KMS-11 (cell line): ENCODE data around the gene BLTP2.

Experiments
- H2AFZ ChIP-seq: fragments of 200-600 bp; sonication (generic); 2 replicates; pipeline ENCODE4 v1.6.1; 2016; ENCODE audit warnings: antibody characterized with exemption, mixed run types, low read depth
- H3K27ac ChIP-seq: fragments of 200-600 bp; sonication (generic); 2 replicates; pipeline ENCODE4 v1.6.1; 2016; ENCODE audit warnings: mild to moderate bottlenecking, mixed run types
- H3K27me3 ChIP-seq: fragments of 200-600 bp; sonication (generic); 2 replicates; pipeline ENCODE4 v1.6.1; 2017; ENCODE audit warnings: mild to moderate bottlenecking, low read depth, mixed run types, moderate library complexity; ENCODE audit not compliant: insufficient read depth
- H3K36me3 ChIP-seq: fragments of 200-600 bp; sonication (generic); 2 replicates; pipeline ENCODE4 v1.6.1; 2017; ENCODE audit warnings: mild to moderate bottlenecking, mixed run types; ENCODE audit not compliant: insufficient read depth
- H3K4me1 ChIP-seq: fragments of 200-600 bp; sonication (generic); 2 replicates; pipeline ENCODE4 v1.6.1; 2016; ENCODE audit warnings: mild to moderate bottlenecking, low read depth, mixed run types; ENCODE audit not compliant: poor library complexity, severe bottlenecking
- H3K4me2 ChIP-seq: fragments of 200-600 bp; sonication (generic); 2 replicates; pipeline ENCODE4 v1.7.0; 2016; ENCODE audit warnings: mild to moderate bottlenecking, mixed run types
- H3K4me3 ChIP-seq: fragments of 200-600 bp; sonication (generic); IDR thresholded peaks from 2 replicates; pipeline ENCODE4 v1.6.1; 2017; ENCODE audit warnings: low read depth, low read length, mixed read lengths; ENCODE audit not compliant: insufficient read depth
- H3K79me2 ChIP-seq: fragments of 200-600 bp; sonication (generic); 2 replicates; pipeline ENCODE4 v1.6.1; 2016; ENCODE audit warnings: low read depth, mixed run types; ENCODE audit not compliant: insufficient read depth
- H3K9ac ChIP-seq: fragments of 200-600 bp; sonication (generic); 2 replicates; pipeline ENCODE4 v1.6.1; 2016; ENCODE audit warnings: mild to moderate bottlenecking, mixed run types
- H4K20me1 ChIP-seq: fragments of 200-600 bp; sonication (generic); 2 replicates; pipeline ENCODE4 v1.6.1; 2016; ENCODE audit warnings: mild to moderate bottlenecking, mixed run types; ENCODE audit not compliant: insufficient read depth
- CTCF ChIP-seq: fragments of 200-600 bp; sonication (generic); conservative IDR thresholded peaks from 2 replicates; pipeline ENCODE4 v1.6.1; 2017; ENCODE audit warnings: low read depth, mild to moderate bottlenecking, antibody characterized with exemption, low read length, moderate library complexity, mixed read lengths

The BLTP2 gene

GRCh38 chr17:28657756-28658155, 12.8 kb upstream of the BLTP2 start:
- Histone ChIP-seq H3K36me3 (peaks cover 5% of the 10 kb centered on the region; the same call in 1 of the 2 replicates), H3K4me3 (no peak overlapping the region), H3K79me2 (peaks cover 31% of the 10 kb centered on the region), H3K27me3 (no peaks in the 10 kb centered on the region), H3K4me1 (peaks cover 9% of the 10 kb centered on the region), H3K9ac (no peak overlapping the region), H4K20me1 (no peaks in the 10 kb centered on the region), H3K4me2 (no peak overlapping the region), H2AFZ (no peak overlapping the region), H3K27ac (no peak overlapping the region)
- TF ChIP-seq CTCF, result no peak

GRCh38 chr17:28655160-28655559, 10.2 kb upstream of the BLTP2 start:
- Histone ChIP-seq H3K4me2 (no peak overlapping the region), H3K27ac (no peak overlapping the region), H3K9ac (no peak overlapping the region), H3K79me2 (peaks cover 6% of the 10 kb centered on the region), H3K27me3 (no peaks in the 10 kb centered on the region), H3K4me1 (no peaks in the 10 kb centered on the region), H3K36me3 (peaks cover 5% of the 10 kb centered on the region; the same call in 1 of the 2 replicates), H2AFZ (no peak overlapping the region), H3K4me3 (no peak overlapping the region), H4K20me1 (no peaks in the 10 kb centered on the region)
- no peak for TF ChIP-seq CTCF

- no peak for TF ChIP-seq CTCF
- no peaks in the 10 kb centered on the region for H3K36me3 ChIP-seq
- H4K20me1 ChIP-seq, result no peaks in the 10 kb centered on the region
- H2AFZ ChIP-seq, result no peak overlapping the region
- H3K4me2 ChIP-seq, result no peak overlapping the region
- H3K4me3 ChIP-seq, result no peak overlapping the region
- H3K79me2 ChIP-seq, result peaks cover 12% of the 10 kb centered on the region
- H3K27me3 ChIP-seq, result no peaks in the 10 kb centered on the region
- H3K4me1 ChIP-seq, result peaks cover 27% of the 10 kb centered on the region
- no peak overlapping the region for H3K9ac ChIP-seq
- no peak overlapping the region for H3K27ac ChIP-seq
Measured at GRCh38 chr17:28648698-28649097, 3.7 kb upstream of the BLTP2 start.

- peak overlapping the region; percentile 24 for H2AFZ ChIP-seq
- no peak overlapping the region for H3K27ac ChIP-seq
- H3K4me1 ChIP-seq, result peaks cover 42% of the 10 kb centered on the region
- H4K20me1 ChIP-seq, result no peaks in the 10 kb centered on the region
- H3K27me3 ChIP-seq, result no peaks in the 10 kb centered on the region
- no peak for TF ChIP-seq CTCF
- H3K4me3 ChIP-seq, result no peak overlapping the region
- no peak overlapping the region for H3K9ac ChIP-seq
- H3K36me3 ChIP-seq, result peaks cover 7% of the 10 kb centered on the region; the same call in 1 of the 2 replicates
- H3K79me2 ChIP-seq, result peaks cover 34% of the 10 kb centered on the region
- peak overlapping the region; percentile 56; the same call in 1 of the 2 replicates for H3K4me2 ChIP-seq
Measured at GRCh38 chr17:28646039-28646754, 1.2 kb upstream of the BLTP2 start.
